Tibial nerve (tissue), 4 donors: Measurements from ENCODE around the gene KL. TPM values are rescaled to one million over a fixed set of nuclear protein-coding genes. Genes with fewer than 3 reads are reported as not detected.

Source experiments
- DNase-seq, 2 donors: peaks; one replicate each; pipeline ENCODE4 v3.0.0-alpha.2; 2019; ENCODE audit warnings: low spot score in 2 of 2
- H3K27ac ChIP-seq, 4 donors: fragments of 200-600 bp; sonication (generic) in 3 of 4; one replicate each; pipeline ENCODE4 v1.5.1; 2017 to 2019; ENCODE audit warnings: mild to moderate bottlenecking in 1 of 4
- H3K27me3 ChIP-seq, 2 donors: fragments of 200-600 bp; sonication (generic) in 1 of 2; one replicate each; pipeline versions ENCODE4 v1.5.1 to v1.6.0; 2017 to 2019
- H3K36me3 ChIP-seq, 3 donors: fragments of 200-600 bp; sonication (generic); one replicate each; pipeline ENCODE4 v1.5.1; 2018 to 2019
- H3K4me1 ChIP-seq, 4 donors: fragments of 200-600 bp; sonication (generic) in 3 of 4; one replicate each; pipeline ENCODE4 v1.5.1; 2017 to 2019
- H3K4me3 ChIP-seq, 4 donors: fragments of 200-600 bp; sonication (generic) in 3 of 4; one replicate each; pipeline ENCODE4 v1.5.1; 2017 to 2019; ENCODE audit warnings: mild to moderate bottlenecking in 1 of 4, moderate library complexity in 1 of 4
- H3K9me3 ChIP-seq, 4 donors: fragments of 200-600 bp; sonication (generic) in 3 of 4; one replicate each; pipeline ENCODE4 v1.5.1; 2017 to 2019
- EP300 ChIP-seq, 2 donors: sonication (generic); formaldehyde crosslinking; IDR thresholded peaks; one replicate each; pipeline ENCODE4 v1.6.1; 2017; ENCODE audit warnings: antibody characterized with exemption in 2 of 2, mild to moderate bottlenecking in 1 of 2
- POLR2A ChIP-seq, 2 donors: fragments of 450-650 bp; IDR thresholded peaks; one replicate each; pipeline ENCODE4 v1.6.1; 2017; ENCODE audit warnings: antibody characterized with exemption in 2 of 2, mild to moderate bottlenecking in 2 of 2, moderate library complexity in 2 of 2
- WGBS, 2 donors: methylation state at CpG; one replicate each; pipeline ENCODE4 v1.1.5; 2018; 5-methylcytosine and 5-hydroxymethylcytosine counted together
- total RNA-seq, 4 donors: library from RNA; depleted of rRNA; stranded (reverse); fragments of >200 nt; gene quantifications; one replicate each; pipeline ENCODE4 v1.1.0, GENCODE V29; 2016
- TF ChIP-seq, protein P1 (sequence below), 5 experiments: fragments of 200-600 bp in 3 of 5; fragments of 450-650 bp in 2 of 5; sonication (generic) in 3 of 5; IDR thresholded peaks; one replicate each; pipeline ENCODE4 v1.5.1; 2016 to 2019; ENCODE audit warnings: antibody characterized with exemption in 5 of 5, mild to moderate bottlenecking in 3 of 5, moderate library complexity in 2 of 5

The KL gene
- total RNA-seq, 4 donors from 2014 or later = 5.1 to 7.3 (median 6.9) TPM

DNA sequence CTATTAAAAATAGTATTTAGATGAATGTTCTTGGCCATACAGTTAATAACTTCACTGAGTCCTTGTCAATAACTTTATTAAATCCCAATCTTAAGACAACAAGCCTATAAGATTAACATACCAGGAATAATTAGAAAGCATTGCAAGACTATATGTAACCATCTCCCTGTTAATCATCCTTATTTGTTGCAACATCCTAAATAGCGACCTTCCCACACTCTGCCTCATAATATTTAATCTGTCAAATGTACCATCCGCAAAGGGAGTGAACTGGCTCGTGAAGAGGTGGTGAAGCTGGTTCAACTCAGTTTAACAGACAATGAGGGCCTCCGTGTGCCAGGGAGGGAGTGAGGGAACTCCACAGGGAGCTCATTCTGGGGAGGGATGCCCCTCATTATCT lies 33.9 kb downstream of the KL start:
- TF ChIP-seq POLR2A (IDR thresholded peaks at IDR 0.05) = no peak
- TF ChIP-seq, protein P1, sequence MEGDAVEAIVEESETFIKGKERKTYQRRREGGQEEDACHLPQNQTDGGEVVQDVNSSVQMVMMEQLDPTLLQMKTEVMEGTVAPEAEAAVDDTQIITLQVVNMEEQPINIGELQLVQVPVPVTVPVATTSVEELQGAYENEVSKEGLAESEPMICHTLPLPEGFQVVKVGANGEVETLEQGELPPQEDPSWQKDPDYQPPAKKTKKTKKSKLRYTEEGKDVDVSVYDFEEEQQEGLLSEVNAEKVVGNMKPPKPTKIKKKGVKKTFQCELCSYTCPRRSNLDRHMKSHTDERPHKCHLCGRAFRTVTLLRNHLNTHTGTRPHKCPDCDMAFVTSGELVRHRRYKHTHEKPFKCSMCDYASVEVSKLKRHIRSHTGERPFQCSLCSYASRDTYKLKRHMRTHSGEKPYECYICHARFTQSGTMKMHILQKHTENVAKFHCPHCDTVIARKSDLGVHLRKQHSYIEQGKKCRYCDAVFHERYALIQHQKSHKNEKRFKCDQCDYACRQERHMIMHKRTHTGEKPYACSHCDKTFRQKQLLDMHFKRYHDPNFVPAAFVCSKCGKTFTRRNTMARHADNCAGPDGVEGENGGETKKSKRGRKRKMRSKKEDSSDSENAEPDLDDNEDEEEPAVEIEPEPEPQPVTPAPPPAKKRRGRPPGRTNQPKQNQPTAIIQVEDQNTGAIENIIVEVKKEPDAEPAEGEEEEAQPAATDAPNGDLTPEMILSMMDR (IDR thresholded peaks at IDR 0.05) = no peak
- TF ChIP-seq EP300 (IDR thresholded peaks at IDR 0.05) = no peak
- H3K9me3 ChIP-seq = no peaks in the 10 kb centered on the region
- no peaks in the 10 kb centered on the region for H3K36me3 ChIP-seq
- no peak for DNase-seq
- no peak overlapping the region for H3K27ac ChIP-seq
- H3K4me3 ChIP-seq = no peak overlapping the region
- 41 to 48% methylated on average over 4 of the region's 4 CpGs for WGBS, 2 donors
- peaks cover 0 to 18% (median 2%) of the 10 kb centered on the region in 4 donors for H3K4me1 ChIP-seq
- no peaks in the 10 kb centered on the region for H3K27me3 ChIP-seq

DNA sequence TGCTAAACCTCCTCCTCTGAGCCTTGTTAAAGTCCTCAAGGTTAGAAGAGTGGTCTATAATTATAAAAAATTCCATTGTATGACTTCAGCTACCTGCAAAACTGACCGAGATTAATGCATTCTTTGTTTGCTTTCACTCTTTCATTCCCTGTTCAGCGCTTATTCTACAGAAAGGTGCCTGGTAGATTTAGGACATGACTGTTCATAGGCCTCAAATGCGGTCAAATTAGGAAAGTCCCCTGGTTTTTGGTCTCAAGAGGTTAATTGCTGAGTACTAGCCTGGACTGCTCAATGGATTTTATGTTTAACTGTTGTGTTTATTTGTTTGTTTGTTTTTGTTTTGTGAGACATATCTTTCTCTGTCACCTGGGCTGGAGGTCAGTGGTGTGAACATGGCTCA lies 35.4 kb downstream of the KL start:
- peak overlapping the region in 1 of 4 donors; percentile 73 for H3K27ac ChIP-seq
- no peaks in the 10 kb centered on the region for H3K36me3 ChIP-seq
- H3K27me3 ChIP-seq = no peaks in the 10 kb centered on the region
- peaks cover 0 to 18% (median 2%) of the 10 kb centered on the region in 4 donors for H3K4me1 ChIP-seq
- DNase-seq = no peak
- H3K4me3 ChIP-seq = no peak overlapping the region
- TF ChIP-seq, protein P1 (IDR thresholded peaks at IDR 0.05) = no peak
- TF ChIP-seq EP300 (IDR thresholded peaks at IDR 0.05) (no peak), POLR2A (IDR thresholded peaks at IDR 0.05) (no peak)
- no peaks in the 10 kb centered on the region for H3K9me3 ChIP-seq
- 92 to 98% methylated on average over 3 of the region's 3 CpGs for WGBS, 2 donors

DNA sequence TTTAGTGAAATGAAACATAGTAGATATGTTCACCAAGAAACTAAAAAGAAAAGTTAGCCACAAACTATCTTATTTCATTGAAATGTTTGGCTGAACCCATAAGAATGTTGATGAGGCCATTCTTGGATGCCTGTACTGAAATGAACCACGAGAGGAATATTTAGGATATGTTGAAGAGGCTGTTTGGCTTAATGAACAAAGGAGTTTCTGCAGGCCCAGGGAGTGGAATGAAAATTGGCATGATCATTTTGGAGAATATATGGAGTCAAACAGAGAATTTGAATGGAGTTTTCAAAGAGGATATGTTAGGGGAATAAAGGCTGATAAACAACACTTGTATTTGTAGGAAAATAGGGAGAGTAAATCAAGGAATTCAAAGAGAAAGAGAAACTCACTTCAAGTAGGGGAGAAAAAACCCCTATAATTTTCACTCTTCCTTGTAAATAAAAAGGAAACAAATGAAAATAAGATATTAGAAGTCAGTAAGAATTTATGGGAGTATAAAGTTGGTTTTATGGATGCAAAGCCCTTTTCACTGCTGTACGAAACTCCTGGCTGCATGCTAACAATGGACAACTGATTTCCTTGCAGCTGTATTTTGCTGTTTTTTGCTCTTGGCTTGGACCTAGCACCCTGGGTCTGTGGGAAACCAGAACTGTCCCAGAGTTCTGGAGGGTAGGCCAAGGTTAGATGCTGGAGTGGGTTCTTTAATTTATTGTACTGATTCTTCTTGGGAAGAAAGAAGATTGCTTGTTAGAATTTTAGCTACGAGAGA lies 36.5 kb downstream of the KL start:
- no peak for TF ChIP-seq EP300 (IDR thresholded peaks at IDR 0.05)
- TF ChIP-seq, protein P1 (IDR thresholded peaks at IDR 0.05) = no peak
- TF ChIP-seq POLR2A (IDR thresholded peaks at IDR 0.05) = no peak
- Histone ChIP-seq H3K4me1 (peaks cover 0 to 25% (median 2%) of the 10 kb centered on the region in 4 donors), H3K9me3 (no peaks in the 10 kb centered on the region), H3K4me3 (peak overlapping the region in 2 of 4 donors; percentile 4 to 25), H3K27ac (peak overlapping the region in 3 of 4 donors; percentile 28 to 73 (median 72)), H3K36me3 (no peaks in the 10 kb centered on the region), H3K27me3 (no peaks in the 10 kb centered on the region)
- DNase-seq = no peak
- 21 to 24% methylated on average over 3 of the region's 3 CpGs for WGBS, 2 donors

DNA sequence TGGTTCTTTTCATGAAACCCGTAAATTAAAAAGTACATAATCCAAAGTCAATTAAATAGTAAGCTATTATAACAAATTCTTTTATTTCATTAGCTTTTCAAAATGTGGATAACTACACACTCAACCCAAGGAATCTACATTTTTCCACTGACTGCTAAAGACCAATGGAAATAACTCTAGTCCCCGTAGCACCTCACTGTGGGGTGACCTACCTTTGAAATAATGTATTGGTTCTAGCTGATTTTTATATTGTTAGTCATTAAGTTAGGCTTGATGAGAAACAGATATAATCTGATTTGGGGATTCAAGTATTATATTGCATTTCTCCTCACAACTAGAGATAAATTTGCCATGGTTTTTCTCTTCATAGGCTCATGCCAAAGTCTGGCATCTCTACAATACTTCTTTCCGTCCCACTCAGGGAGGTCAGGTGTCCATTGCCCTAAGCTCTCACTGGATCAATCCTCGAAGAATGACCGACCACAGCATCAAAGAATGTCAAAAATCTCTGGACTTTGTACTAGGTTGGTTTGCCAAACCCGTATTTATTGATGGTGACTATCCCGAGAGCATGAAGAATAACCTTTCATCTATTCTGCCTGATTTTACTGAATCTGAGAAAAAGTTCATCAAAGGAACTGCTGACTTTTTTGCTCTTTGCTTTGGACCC lies 37.3 kb downstream of the KL start:
- TF ChIP-seq, protein P1 (IDR thresholded peaks at IDR 0.05) = no peak
- no peak for TF ChIP-seq EP300 (IDR thresholded peaks at IDR 0.05)
- TF ChIP-seq POLR2A (IDR thresholded peaks at IDR 0.05) = no peak

More for the DNA sequence above, 37.3 kb downstream of the KL start:
- 42 to 45% methylated on average over 7 of the region's 7 CpGs for WGBS, 2 donors
- no peaks in the 10 kb centered on the region for H3K9me3 ChIP-seq
- no peak for DNase-seq
- peaks cover 0 to 33% (median 5%) of the 10 kb centered on the region in 4 donors for H3K4me1 ChIP-seq
- no peak overlapping the region for H3K4me3 ChIP-seq
- peak overlapping the region in 3 of 4 donors; percentile 28 to 73 (median 72) for H3K27ac ChIP-seq
- H3K36me3 ChIP-seq = no peaks in the 10 kb centered on the region
- no peaks in the 10 kb centered on the region for H3K27me3 ChIP-seq
